Measurements from ENCODE around the gene TPST1. TPM values are rescaled to one million over a fixed set of nuclear protein-coding genes. Genes with fewer than 3 reads are reported as not detected.

The TPST1 gene
- total RNA-seq, 1 experiment from 2014 or later = 32.8 TPM

DNA sequence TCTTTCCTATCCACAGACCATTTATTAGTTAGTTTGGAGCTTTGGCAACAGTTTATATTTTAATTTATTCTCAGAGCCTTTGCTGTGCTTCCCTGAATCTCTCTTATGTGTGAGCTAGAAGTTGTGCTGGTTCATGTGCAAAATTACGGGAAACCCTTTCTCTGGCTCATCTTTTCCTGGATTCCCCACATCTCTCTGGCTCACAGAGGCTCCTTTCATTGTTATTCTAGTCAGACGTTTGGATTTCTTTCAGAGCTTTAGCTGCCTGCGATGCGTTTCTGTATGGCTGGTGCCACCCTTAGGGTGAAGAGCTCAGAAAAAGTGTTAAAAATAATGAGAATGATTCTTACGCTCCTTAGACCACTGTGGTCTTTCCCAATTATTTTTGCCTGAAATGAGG, 53.3 kb downstream of the TPST1 start:
- Histone ChIP-seq H3K4me1 (no peaks in the 10 kb centered on the region; the same call in 1 of the 2 replicates), H3K4me3 (ENCODE audit: low read depth, low read length) (no peak overlapping the region), H3K36me3 (ENCODE audit: control insufficient read depth, insufficient read depth, low read length) (no peaks in the 10 kb centered on the region; the same call in 1 of the 2 replicates), H3K9me3 (peaks cover 6% of the 10 kb centered on the region), H3K27me3 (replicated peaks; ENCODE audit: control insufficient read depth, insufficient read depth, low read length) (no peaks in the 10 kb centered on the region)
- intact Hi-C loops (cut with micrococcal nuclease; ENCODE audit: unreplicated experiment) = no loop called here
- Mint-ChIP-seq H3K4me1 (ENCODE audit: low read depth, unreplicated experiment) (peaks cover 31% of the 10 kb centered on the region), H3K9me3 (ENCODE audit: unreplicated experiment) (peaks cover under 1% of the 10 kb centered on the region), H3K4me3 (ENCODE audit: unreplicated experiment) (no peak overlapping the region), H3K36me3 (ENCODE audit: insufficient read depth, unreplicated experiment) (peaks cover 16% of the 10 kb centered on the region), H3K27me3 (ENCODE audit: insufficient read depth, unreplicated experiment) (no peaks in the 10 kb centered on the region), H3K27ac (ENCODE audit: unreplicated experiment) (peak overlapping the region; percentile 14)
- no peak for DNase-seq
- POLR2A ChIA-PET = no interaction called here
- TF ChIP-seq, protein P1, sequence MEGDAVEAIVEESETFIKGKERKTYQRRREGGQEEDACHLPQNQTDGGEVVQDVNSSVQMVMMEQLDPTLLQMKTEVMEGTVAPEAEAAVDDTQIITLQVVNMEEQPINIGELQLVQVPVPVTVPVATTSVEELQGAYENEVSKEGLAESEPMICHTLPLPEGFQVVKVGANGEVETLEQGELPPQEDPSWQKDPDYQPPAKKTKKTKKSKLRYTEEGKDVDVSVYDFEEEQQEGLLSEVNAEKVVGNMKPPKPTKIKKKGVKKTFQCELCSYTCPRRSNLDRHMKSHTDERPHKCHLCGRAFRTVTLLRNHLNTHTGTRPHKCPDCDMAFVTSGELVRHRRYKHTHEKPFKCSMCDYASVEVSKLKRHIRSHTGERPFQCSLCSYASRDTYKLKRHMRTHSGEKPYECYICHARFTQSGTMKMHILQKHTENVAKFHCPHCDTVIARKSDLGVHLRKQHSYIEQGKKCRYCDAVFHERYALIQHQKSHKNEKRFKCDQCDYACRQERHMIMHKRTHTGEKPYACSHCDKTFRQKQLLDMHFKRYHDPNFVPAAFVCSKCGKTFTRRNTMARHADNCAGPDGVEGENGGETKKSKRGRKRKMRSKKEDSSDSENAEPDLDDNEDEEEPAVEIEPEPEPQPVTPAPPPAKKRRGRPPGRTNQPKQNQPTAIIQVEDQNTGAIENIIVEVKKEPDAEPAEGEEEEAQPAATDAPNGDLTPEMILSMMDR (IDR thresholded peaks at IDR 0.05; ENCODE audit: insufficient read depth in 1 of 2, low read depth in 1 of 2, low read length in 1 of 2, severe bottlenecking in 1 of 2, unreplicated experiment in 1 of 2) = no peak
- CTCF ChIA-PET = no interaction called here
- no TSS peak for BruUV-seq (replicated peaks)

DNA sequence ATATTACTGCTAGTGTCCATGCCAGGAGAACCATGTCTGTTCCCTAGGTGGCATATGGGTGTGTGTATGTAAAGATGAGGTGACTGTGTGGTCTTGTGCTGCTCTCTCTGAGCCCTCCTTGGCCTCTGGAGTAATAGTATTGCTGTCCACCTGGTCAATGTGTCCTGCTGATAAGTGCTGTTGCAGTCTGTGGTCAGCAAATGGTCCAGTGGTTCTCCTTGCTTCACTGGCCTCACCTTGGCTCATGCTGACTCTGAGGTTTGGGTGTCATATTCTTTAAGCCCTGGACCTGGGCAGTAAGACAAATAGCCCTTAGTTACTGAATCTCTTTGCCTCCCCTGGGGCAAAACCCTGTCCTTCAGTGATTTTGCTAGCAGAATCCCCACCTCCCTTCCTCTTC, 56.8 kb downstream of the TPST1 start:
- DNase-seq = no peak
- H3K36me3 ChIP-seq (ENCODE audit: control insufficient read depth, insufficient read depth, low read length) = no peaks in the 10 kb centered on the region; the same call in 1 of the 2 replicates
- BruUV-seq (replicated peaks) = no TSS peak
- H3K27me3 ChIP-seq (replicated peaks; ENCODE audit: control insufficient read depth, insufficient read depth, low read length) = no peaks in the 10 kb centered on the region
- ChIA-PET CTCF (no interaction called here), POLR2A (no interaction called here)
- no peak overlapping the region for H3K4me3 ChIP-seq (ENCODE audit: low read depth, low read length)
- TF ChIP-seq, protein P1 (IDR thresholded peaks at IDR 0.05; ENCODE audit: insufficient read depth in 1 of 2, low read depth in 1 of 2, low read length in 1 of 2, severe bottlenecking in 1 of 2, unreplicated experiment in 1 of 2) = no peak
- Mint-ChIP-seq H3K9me3 (ENCODE audit: unreplicated experiment) (peaks cover 30% of the 10 kb centered on the region), H3K36me3 (ENCODE audit: insufficient read depth, unreplicated experiment) (peaks cover 34% of the 10 kb centered on the region), H3K4me1 (ENCODE audit: low read depth, unreplicated experiment) (peaks cover 31% of the 10 kb centered on the region), H3K27ac (ENCODE audit: unreplicated experiment) (no peak overlapping the region), H3K4me3 (ENCODE audit: unreplicated experiment) (no peak overlapping the region), H3K27me3 (ENCODE audit: insufficient read depth, unreplicated experiment) (no peaks in the 10 kb centered on the region)
- H3K4me1 ChIP-seq = no peaks in the 10 kb centered on the region; the same call in 1 of the 2 replicates
- intact Hi-C loops (cut with micrococcal nuclease; ENCODE audit: unreplicated experiment) = no loop called here
- H3K9me3 ChIP-seq = peaks cover 33% of the 10 kb centered on the region

DNA sequence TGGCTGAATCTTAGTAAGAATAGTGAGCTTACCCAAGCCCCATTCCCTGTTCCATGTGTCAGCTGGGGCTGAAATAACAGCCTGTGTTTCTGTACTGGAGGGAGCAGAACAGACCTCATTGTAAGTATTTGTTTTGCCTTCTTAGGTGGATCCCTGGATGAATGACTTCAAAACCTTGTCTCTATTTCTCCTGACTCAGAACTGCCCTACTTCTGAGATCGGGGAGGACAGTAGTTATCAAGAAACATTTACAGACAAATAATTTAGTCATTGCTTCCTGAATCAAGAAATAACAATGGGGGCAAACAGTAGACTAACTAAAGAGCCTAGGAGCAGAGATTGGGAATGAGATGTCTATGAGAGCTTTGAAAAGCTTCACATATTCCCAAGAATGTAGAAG, 58.8 kb downstream of the TPST1 start:
- Mint-ChIP-seq H3K27ac (ENCODE audit: unreplicated experiment) (no peak overlapping the region), H3K27me3 (ENCODE audit: insufficient read depth, unreplicated experiment) (no peaks in the 10 kb centered on the region), H3K9me3 (ENCODE audit: unreplicated experiment) (peaks cover 30% of the 10 kb centered on the region), H3K4me3 (ENCODE audit: unreplicated experiment) (no peak overlapping the region), H3K4me1 (ENCODE audit: low read depth, unreplicated experiment) (peaks cover 19% of the 10 kb centered on the region), H3K36me3 (ENCODE audit: insufficient read depth, unreplicated experiment) (peaks cover 40% of the 10 kb centered on the region)
- H3K27me3 ChIP-seq (replicated peaks; ENCODE audit: control insufficient read depth, insufficient read depth, low read length) = no peaks in the 10 kb centered on the region
- H3K9me3 ChIP-seq = peaks cover 28% of the 10 kb centered on the region
- TF ChIP-seq, protein P1 (IDR thresholded peaks at IDR 0.05; ENCODE audit: insufficient read depth in 1 of 2, low read depth in 1 of 2, low read length in 1 of 2, severe bottlenecking in 1 of 2, unreplicated experiment in 1 of 2) = no peak
- H3K36me3 ChIP-seq (ENCODE audit: control insufficient read depth, insufficient read depth, low read length) = no peaks in the 10 kb centered on the region
- BruUV-seq (replicated peaks) = no TSS peak
- H3K4me1 ChIP-seq = no peaks in the 10 kb centered on the region; the same call in 1 of the 2 replicates
- CTCF ChIA-PET = no interaction called here
- intact Hi-C loops (cut with micrococcal nuclease; ENCODE audit: unreplicated experiment) = no loop called here
- no peak for DNase-seq
- H3K4me3 ChIP-seq (ENCODE audit: low read depth, low read length) = no peak overlapping the region
- POLR2A ChIA-PET = no interaction called here
